Measurements from ENCODE around the gene TMEM109. TPM values are rescaled to one million over a fixed set of nuclear protein-coding genes. Genes with fewer than 3 reads are reported as not detected.
A peak's percentile ranks its signal among the peaks of the same experiment; 100 is the strongest.

The TMEM109 gene
- 29.3 and 44.1 TPM in 2 replicates for total RNA-seq (ENCODE audit: low replicate concordance)

- H3K4me3 ChIP-seq (ENCODE audit: low read depth, low read length) = peak within 1 kb of the TSS; percentile 86
- TF ChIP-seq CTCF (IDR thresholded peaks at IDR 0.05; ENCODE audit: insufficient read depth, low read length) = no peak
- peak; percentile 91 for DNase-seq (ENCODE audit: low read depth)
Measured at GRCh38 chr11:60913793-60914632, at the start of gene TMEM109. TSS of gene TMEM109 (plus strand) at chr11:60914158. CDS start at chr11:60919694, 5,536 bp downstream.

- no peak for TF ChIP-seq CTCF (IDR thresholded peaks at IDR 0.05; ENCODE audit: insufficient read depth, low read length)
- no peak for DNase-seq (ENCODE audit: low read depth)
- H3K4me3 ChIP-seq (ENCODE audit: low read depth, low read length) = no peak overlapping the region
Measured at GRCh38 chr11:60864856-60865513, 49.0 kb upstream of the TMEM109 start.

- TF ChIP-seq CTCF (IDR thresholded peaks at IDR 0.05; ENCODE audit: insufficient read depth, low read length) = no peak
- DNase-seq (ENCODE audit: low read depth) = no peak
- no peak within 1 kb of the TSS for H3K4me3 ChIP-seq (ENCODE audit: low read depth, low read length)
Measured at GRCh38 chr11:60866911-60867870, 46.8 kb upstream of the TMEM109 start, which contains the start of gene ZP1. TSS of gene ZP1 (plus strand) at chr11:60867542. CDS start at chr11:60867562, 20 bp downstream.

- no peak overlapping the region for H3K4me3 ChIP-seq (ENCODE audit: low read depth, low read length)
- TF ChIP-seq CTCF (IDR thresholded peaks at IDR 0.05; ENCODE audit: insufficient read depth, low read length) = no peak
- DNase-seq (ENCODE audit: low read depth) = no peak
Measured at GRCh38 chr11:60867871-60868681, 45.9 kb upstream of the TMEM109 start.

- H3K4me3 ChIP-seq (ENCODE audit: low read depth, low read length) = no peak overlapping the region
- no peak for DNase-seq (ENCODE audit: low read depth)
- no peak for TF ChIP-seq CTCF (IDR thresholded peaks at IDR 0.05; ENCODE audit: insufficient read depth, low read length)
Measured at GRCh38 chr11:60868682-60869450, 45.1 kb upstream of the TMEM109 start.
